NT2/D1 (cell line): ENCODE measurements around the gene TMEM232.

Experiments
- SUZ12 ChIP-seq: IDR thresholded peaks from 2 replicates; pipeline ENCODE4 v1.6.1; 2011; ENCODE audit not compliant: insufficient read length, insufficient read depth; ENCODE audit errors: extremely low read depth
- YY1 ChIP-seq: IDR thresholded peaks from 2 replicates; pipeline ENCODE4 v1.6.1; 2011; ENCODE audit not compliant: insufficient read length, insufficient read depth
- ZNF274 ChIP-seq: IDR thresholded peaks from 2 replicates; pipeline ENCODE4 v1.6.1; 2011; ENCODE audit warnings: mild to moderate bottlenecking, low read depth, low read length

GRCh38 chr5:110377943-110378342, 348.5 kb downstream of the TMEM232 start:
- TF ChIP-seq YY1 (no peak), ZNF274 (no peak), SUZ12 (no peak)
